AG04449 (cell line): Measurements from ENCODE around the gene BANP.
"Not testable (repeated sequence)": the region's sequence is repeated elsewhere in the genome, so short reads cannot be mapped to it uniquely, and the experiment has no call there.

Source experiments
- CTCF ChIA-PET: fragments of 350-600 bp; formaldehyde crosslinking; extraction: SDS; loops from one replicate; lab custom pipeline; 2021; ENCODE audit warnings: antibody characterized with exemption; lab: Yijun Ruan, JAX
- POLR2A ChIA-PET: fragments of 400-600, 350-600 bp; formaldehyde crosslinking; extraction: SDS; loops from one replicate; lab custom pipeline; 2020; ENCODE audit warnings: antibody characterized with exemption, inconsistent platforms; lab: Yijun Ruan, JAX
- DNase-seq: peaks from one replicate; pipeline ENCODE4 v3.0.0-alpha.2; 2010; ENCODE audit warnings: low read depth, low spot score
- H3K4me3 ChIP-seq: 2 replicates; pipeline ENCODE4 v1.5.1; 2011; ENCODE audit warnings: low read depth, mild to moderate bottlenecking, control low read depth, low read length
- CTCF ChIP-seq: IDR thresholded peaks from one replicate; pipeline ENCODE4 v1.5.1; 2011; ENCODE audit warnings: mild to moderate bottlenecking, moderate library complexity, low read length, control low read depth, inconsistent platforms; ENCODE audit not compliant: insufficient read depth; ENCODE audit errors: missing control alignments

The BANP gene

DNA sequence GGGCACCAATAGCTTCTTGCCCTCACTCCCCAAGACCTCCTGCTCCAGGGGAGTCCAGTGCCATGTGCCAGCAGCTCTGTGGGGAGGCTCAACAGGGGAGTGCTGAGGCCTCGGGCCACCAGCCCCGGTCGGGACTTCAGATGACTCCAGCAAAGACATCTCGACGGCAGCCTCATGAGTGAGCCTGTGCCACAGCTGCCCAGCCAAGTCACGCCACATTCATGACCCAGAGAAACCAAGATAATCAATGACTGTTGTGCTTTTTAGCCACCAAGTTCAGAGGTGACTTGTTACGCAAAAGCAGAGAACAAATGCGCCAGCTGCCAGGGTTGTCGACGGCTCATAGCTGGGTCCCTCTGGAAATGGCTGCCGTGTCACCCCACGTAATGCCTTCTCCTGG is 157.5 kb downstream of the BANP start:
- ChIA-PET CTCF (no interaction called here), POLR2A (no interaction called here)
- DNase-seq: no peak

GRCh38 chr16:88109726-88110621 is 158.7 kb downstream of the BANP start:
- POLR2A ChIA-PET, H3K4me3 ChIP-seq, CTCF ChIA-PET, DNase-seq: not testable (repeated sequence)

More for the DNA sequence above, 157.5 kb downstream of the BANP start:
- no peak overlapping the region for H3K4me3 ChIP-seq
- TF ChIP-seq CTCF: no peak

DNA sequence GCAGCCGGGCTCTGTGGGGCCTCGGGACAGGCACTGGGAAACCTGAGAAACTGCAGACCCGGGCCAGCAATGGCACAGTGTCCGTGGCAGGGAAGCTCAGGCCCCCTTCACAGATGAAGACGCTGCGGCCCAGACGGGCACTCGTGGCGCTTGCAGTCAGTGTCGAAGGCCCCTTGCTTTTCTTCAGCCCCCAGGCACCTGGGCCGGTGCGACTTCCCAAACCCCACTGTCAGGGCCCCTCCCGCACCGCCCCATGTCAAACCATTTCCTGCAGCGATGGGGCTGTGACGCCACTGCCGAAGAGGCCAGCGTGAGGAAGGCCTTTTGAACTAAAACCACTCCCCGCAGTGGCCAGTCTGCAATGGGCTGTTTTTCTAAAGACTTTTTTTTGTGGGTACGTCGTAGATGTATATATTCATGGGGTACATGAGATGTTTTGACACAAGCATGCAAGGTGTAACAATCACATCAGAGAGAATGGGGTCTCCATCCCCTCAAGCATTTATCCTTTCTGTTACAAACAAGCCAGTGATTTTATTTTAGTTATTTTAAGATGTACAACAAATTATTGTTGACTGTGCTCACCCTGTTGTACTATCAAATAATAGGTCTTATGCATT is 159.8 kb downstream of the BANP start:
- H3K4me3 ChIP-seq, POLR2A ChIA-PET, CTCF ChIA-PET, DNase-seq: not testable (repeated sequence)

DNA sequence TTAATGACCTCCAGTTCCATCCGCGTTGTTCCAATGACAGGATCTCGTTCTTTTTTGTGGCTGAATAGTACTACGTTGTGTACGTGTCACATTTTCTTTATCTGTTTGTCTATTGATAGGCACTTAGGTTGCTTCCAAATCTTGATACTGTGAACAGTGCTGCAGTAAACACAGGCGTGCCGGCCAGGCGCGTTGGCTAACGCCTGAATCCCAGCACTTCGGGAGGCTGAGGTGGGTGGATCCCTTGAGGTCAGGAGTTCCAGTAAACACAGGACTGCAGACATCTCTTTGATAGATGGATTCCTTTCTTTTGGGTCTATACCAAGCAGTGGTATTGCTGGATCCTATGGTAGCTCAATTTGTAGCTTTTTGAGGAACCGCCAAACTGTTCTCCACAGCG is 160.7 kb downstream of the BANP start:
- H3K4me3 ChIP-seq, DNase-seq, POLR2A ChIA-PET, CTCF ChIA-PET: not testable (repeated sequence)

DNA sequence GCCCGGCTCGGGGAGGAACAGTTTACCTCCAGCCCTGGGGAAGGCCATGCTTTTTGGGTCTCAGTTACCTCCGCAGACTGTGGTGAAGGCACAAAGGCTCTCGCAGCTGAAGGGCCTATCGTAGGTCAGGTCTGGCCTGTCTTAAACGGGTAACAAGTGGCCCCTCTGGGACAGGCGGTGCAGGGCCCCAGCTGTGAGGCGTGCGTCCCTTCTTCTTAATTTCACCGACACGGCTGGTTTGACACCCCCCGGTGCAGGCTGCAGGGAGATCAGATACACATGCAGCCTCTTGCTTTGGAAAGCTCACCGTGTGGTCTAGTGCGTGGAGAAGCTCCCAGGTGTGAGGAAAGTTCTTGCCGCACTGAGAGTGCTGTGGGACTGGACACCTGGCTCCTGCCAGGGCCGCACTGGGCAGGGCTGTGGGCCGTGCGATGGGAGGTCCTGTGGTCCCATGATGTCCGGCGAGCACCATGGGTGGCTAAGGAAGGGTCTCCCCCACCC is 162.4 kb downstream of the BANP start:
- no peak for TF ChIP-seq CTCF
- ChIA-PET CTCF (no interaction called here), POLR2A (no interaction called here)
- H3K4me3 ChIP-seq: no peak overlapping the region
- no peak for DNase-seq

- DNase-seq, H3K4me3 ChIP-seq, CTCF ChIA-PET, POLR2A ChIA-PET: not testable (repeated sequence)
Observed at GRCh38 chr16:88114541-88115228, 163.5 kb downstream of the BANP start.

DNA sequence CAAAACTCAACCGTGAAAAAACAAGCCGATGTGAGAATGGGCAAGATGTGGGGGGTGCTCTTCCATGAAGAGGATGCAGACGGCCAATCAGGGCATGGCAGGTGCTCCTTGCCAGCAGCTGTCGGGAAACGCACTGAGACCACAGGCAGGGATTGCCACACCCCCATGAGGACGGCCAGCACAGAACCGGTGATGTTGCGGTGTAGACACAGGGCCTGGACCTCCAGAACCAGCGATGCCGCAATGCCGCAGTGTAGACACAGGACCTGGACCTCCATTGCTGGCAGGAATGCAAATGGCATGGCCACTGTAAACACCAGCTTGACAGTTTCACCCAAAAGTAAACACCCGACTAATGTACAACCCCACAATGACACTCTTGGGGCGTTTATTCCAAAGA is 164.9 kb downstream of the BANP start:
- POLR2A ChIA-PET: no interaction called here
- no peak for DNase-seq
- CTCF ChIA-PET: no interaction called here
- H3K4me3 ChIP-seq: no peak overlapping the region
- TF ChIP-seq CTCF: no peak

GRCh38 chr16:88117476-88117868 is 166.2 kb downstream of the BANP start:
- POLR2A ChIA-PET: no interaction called here
- CTCF ChIA-PET: no interaction called here
- no peak for TF ChIP-seq CTCF
- no peak overlapping the region for H3K4me3 ChIP-seq
- DNase-seq: no peak
